ENCODE data around the gene TENM3.

The TENM3 gene

DNA sequence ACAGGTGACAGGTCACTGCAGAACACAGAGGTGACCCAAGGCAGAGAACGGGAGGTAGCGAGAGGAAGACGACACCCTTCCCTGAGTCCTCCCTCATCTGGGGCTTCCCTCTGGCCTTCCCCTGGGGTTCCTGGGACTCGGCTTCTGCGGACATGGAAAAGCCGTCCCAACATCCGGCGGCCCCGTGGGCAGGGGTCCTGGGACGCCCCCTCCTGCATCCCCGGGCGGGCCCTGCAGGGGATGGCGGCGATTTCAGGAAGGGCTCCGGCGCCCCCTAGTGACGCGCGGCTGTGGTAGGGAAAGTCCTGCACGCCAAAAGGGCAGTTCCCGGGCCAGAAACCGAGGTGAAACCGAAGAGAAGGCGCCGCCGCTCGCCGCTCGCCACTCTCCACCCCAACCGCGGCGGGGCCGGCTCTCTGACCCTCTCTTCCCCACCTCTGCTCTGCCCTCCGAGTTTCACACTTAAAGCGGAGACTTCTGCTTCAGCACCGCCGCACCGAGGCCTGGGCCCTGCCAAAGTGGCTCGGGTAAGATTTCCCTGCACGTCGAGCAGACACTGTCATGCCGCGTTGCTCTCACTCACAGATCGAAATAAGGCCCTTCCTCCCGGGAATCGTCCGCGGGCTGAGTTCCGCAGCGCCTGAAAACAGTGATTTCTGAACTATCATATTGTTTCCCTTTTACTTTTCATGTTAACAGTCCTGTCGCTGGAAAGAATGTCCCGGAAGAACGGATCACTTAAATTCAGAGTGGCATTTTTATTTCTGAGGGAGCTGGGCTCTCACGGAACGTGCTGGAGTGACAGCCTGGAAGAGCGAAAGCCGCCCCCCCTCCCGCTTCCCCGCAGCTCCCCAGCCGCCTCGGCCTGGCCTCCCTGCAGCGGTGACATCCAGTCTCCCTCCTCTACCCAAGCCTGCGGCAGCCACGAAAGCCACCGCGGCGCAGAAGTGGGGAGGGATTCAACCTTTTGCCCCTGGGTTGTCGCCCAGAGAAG, 563.4 kb downstream of the TENM3 start (continued):
- TF ChIP-seq ZNF311 (tag by site-specific recombination; IDR thresholded peaks at IDR 0.05; ENCODE audit: borderline replicate concordance) (no peak), ZNF777 (tag by site-specific recombination; IDR thresholded peaks at IDR 0.05; ENCODE audit: borderline replicate concordance) (peak; percentile 63; the same call in 1 of the 2 replicates), ZSCAN4 (tag by site-specific recombination; IDR thresholded peaks at IDR 0.05) (no peak), ZNF768 (tag by site-specific recombination; IDR thresholded peaks at IDR 0.05) (no peak), WT1 (tag by site-specific recombination; IDR thresholded peaks at IDR 0.05) (0 out of 2 replicates have a peak, but pooled peaks have one; percentile 28), ZNF37A (tag by site-specific recombination; IDR thresholded peaks at IDR 0.05) (no peak), SP2 (tag by site-specific recombination; IDR thresholded peaks at IDR 0.05) (no peak), ZNF10 (tag by site-specific recombination; IDR thresholded peaks at IDR 0.05) (no peak), MYNN (tag by site-specific recombination; IDR thresholded peaks at IDR 0.05; ENCODE audit: borderline replicate concordance) (no peak), IKZF3 (tag by site-specific recombination; IDR thresholded peaks at IDR 0.05) (0 out of 2 replicates have a peak, but pooled peaks have one; percentile 36), PATZ1 (tag by site-specific recombination; IDR thresholded peaks at IDR 0.05) (peak; percentile 66)
- TF ChIP-seq, protein P1, sequence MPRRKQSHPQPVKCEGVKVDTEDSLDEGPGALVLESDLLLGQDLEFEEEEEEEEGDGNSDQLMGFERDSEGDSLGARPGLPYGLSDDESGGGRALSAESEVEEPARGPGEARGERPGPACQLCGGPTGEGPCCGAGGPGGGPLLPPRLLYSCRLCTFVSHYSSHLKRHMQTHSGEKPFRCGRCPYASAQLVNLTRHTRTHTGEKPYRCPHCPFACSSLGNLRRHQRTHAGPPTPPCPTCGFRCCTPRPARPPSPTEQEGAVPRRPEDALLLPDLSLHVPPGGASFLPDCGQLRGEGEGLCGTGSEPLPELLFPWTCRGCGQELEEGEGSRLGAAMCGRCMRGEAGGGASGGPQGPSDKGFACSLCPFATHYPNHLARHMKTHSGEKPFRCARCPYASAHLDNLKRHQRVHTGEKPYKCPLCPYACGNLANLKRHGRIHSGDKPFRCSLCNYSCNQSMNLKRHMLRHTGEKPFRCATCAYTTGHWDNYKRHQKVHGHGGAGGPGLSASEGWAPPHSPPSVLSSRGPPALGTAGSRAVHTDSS (tag by site-specific recombination; IDR thresholded peaks at IDR 0.05) = no peak

DNA sequence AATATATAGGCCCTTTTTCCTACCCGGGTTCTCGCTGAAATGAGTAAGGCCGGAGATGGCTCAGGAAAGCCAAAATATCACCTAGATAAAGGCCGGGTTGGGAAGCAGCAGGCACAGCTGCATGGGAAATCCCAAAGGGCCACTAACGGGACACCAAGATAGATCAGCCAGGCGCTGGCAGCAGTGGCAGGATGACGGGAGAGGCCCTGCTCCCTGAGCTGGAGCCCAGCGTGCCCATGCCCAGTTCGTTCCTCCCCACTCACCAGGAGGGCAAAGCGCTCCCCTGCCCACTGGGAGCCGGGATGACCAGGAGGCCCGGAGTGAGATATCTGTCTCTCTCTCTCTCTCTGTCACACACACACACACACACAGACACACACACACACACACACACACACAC, 564.1 kb downstream of the TENM3 start:
- Histone ChIP-seq H3K4me3 (ENCODE audit: low read depth, low read length) (no peak overlapping the region), H3K4me1 (ENCODE audit: control insufficient read depth, insufficient read depth, low read length) (no peaks in the 10 kb centered on the region), H3K27ac (ENCODE audit: extremely low read depth, low read depth, low read length) (no peak overlapping the region), H3K9me3 (ENCODE audit: control insufficient read depth, insufficient read depth, low read depth, low read length) (no peaks in the 10 kb centered on the region), H3K36me3 (ENCODE audit: control insufficient read depth in 2 of 2, insufficient read depth in 1 of 2, low read length in 2 of 2) (no peaks in the 10 kb centered on the region)
- CTCF ChIA-PET = no interaction called here
- POLR2A ChIA-PET = no interaction called here
- TF ChIP-seq ZIC2 (tag by site-specific recombination; IDR thresholded peaks at IDR 0.05) = no peak
- peak; percentile 54; the same call in 1 of the 2 replicates for TF ChIP-seq ZSCAN4 (tag by site-specific recombination; IDR thresholded peaks at IDR 0.05)

DNA sequence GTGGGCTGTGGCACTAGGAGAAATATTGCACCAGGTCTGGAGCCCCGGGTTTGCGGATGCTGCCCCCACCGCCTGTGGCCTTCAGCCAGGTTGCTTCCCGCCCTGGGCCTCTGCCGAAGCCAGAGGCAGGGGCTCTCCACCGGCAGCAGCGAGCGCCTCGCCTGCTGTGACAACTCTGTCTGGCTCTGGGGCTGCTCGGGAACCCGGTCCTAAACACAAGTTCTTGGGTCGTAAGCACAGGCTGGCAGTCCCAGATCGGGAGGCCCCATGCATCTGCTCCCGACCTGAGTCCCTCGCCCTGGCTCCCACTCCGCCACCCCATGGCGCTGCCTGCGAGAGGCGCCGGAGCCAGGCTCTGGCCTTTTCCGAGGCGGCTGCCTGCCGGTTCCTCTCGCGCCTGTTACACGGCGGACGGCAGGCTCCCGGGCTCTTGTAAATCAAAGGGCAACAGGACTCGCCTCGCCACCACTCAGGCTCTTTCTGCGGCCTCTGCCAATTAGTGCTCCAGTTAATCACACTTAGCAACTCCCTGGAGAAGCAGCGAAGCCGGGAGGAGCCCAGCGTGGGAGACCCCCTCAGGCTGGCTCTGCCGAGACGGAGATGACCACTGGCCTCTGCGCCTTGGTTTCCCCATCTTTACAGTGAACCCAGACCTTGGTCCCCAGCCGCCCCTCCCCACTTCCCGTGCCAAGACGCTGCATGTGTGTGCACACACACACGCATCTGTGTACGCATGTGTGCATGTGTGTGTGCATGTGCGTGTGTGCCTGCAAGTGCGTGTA, 564.8 kb downstream of the TENM3 start:
- Histone ChIP-seq H3K9me3 (ENCODE audit: control insufficient read depth, insufficient read depth, low read depth, low read length) (no peaks in the 10 kb centered on the region), H3K4me1 (ENCODE audit: control insufficient read depth, insufficient read depth, low read length) (no peaks in the 10 kb centered on the region), H3K27ac (ENCODE audit: extremely low read depth, low read depth, low read length) (no peak overlapping the region), H3K36me3 (ENCODE audit: control insufficient read depth in 2 of 2, insufficient read depth in 1 of 2, low read length in 2 of 2) (no peaks in the 10 kb centered on the region), H3K4me3 (ENCODE audit: low read depth, low read length) (no peak overlapping the region)
- ChIA-PET POLR2A (no interaction called here), CTCF (no interaction called here)
- TF ChIP-seq ZNF133 (tag by site-specific recombination; IDR thresholded peaks at IDR 0.05) (no peak), ZNF571 (tag by site-specific recombination; IDR thresholded peaks at IDR 0.05) (no peak), ZNF473 (tag by site-specific recombination; IDR thresholded peaks at IDR 0.05) (no peak), ZIC2 (tag by site-specific recombination; IDR thresholded peaks at IDR 0.05) (no peak), ZNF510 (tag by site-specific recombination; IDR thresholded peaks at IDR 0.05; ENCODE audit: insufficient replicate concordance) (no peak), OSR2 (tag by site-specific recombination; IDR thresholded peaks at IDR 0.05) (no peak), ZNF248 (tag by site-specific recombination; IDR thresholded peaks at IDR 0.05) (no peak)
- TF ChIP-seq, protein P2, sequence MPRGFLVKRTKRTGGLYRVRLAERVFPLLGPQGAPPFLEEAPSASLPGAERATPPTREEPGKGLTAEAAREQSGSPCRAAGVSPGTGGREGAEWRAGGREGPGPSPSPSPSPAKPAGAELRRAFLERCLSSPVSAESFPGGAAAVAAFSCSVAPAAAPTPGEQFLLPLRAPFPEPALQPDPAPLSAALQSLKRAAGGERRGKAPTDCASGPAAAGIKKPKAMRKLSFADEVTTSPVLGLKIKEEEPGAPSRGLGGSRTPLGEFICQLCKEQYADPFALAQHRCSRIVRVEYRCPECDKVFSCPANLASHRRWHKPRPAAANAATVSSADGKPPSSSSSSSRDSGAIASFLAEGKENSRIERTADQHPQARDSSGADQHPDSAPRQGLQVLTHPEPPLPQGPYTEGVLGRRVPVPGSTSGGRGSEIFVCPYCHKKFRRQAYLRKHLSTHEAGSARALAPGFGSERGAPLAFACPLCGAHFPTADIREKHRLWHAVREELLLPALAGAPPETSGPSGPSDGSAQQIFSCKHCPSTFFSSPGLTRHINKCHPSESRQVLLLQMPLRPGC (tag by site-specific recombination; IDR thresholded peaks at IDR 0.05) = no peak
- TF ChIP-seq, protein P3, sequence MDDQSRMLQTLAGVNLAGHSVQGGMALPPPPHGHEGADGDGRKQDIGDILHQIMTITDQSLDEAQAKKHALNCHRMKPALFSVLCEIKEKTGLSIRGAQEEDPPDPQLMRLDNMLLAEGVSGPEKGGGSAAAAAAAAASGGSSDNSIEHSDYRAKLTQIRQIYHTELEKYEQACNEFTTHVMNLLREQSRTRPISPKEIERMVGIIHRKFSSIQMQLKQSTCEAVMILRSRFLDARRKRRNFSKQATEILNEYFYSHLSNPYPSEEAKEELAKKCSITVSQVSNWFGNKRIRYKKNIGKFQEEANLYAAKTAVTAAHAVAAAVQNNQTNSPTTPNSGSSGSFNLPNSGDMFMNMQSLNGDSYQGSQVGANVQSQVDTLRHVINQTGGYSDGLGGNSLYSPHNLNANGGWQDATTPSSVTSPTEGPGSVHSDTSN (CRISPR knock-in tag; IDR thresholded peaks at IDR 0.05) = no peak
